Stimulated activated CD8-positive, alpha-beta memory T cell treated with anti-CD3 and anti-CD28 coated beads, Interleukin-15, amount 100 ng/mL, for 48 hours (primary cell): ENCODE measurements around the gene TMUB1.

ENCODE experiments used
- DNase-seq, 2 donors: peaks; one replicate each; pipeline ENCODE4 v3.0.0-alpha.2; 2020; ENCODE audit warnings: low read depth in 2 of 2

The TMUB1 gene

DNA sequence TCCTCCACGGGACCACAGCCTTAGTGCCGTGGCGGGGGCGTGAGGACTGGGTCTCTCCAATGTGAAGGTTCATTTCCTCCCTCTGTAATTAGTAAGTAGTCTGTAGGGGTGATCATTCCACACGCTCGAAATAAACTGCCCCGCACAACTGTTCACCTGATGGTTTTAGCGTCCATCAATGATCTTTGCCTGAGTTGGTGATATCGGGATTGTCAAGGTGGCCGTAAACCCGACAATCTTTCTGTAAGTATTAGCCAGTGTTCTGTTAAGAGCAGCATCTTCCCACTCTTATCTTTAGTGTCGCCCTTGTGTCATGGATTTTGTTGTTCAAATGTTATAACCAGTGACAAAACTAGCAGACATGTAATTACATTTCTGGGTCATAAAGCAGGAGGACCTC lies 20.7 kb upstream of the TMUB1 start:
- no peak for DNase-seq

- no peak for DNase-seq
Observed at GRCh38 chr7:151102991-151103390, 19.7 kb upstream of the TMUB1 start.

DNA sequence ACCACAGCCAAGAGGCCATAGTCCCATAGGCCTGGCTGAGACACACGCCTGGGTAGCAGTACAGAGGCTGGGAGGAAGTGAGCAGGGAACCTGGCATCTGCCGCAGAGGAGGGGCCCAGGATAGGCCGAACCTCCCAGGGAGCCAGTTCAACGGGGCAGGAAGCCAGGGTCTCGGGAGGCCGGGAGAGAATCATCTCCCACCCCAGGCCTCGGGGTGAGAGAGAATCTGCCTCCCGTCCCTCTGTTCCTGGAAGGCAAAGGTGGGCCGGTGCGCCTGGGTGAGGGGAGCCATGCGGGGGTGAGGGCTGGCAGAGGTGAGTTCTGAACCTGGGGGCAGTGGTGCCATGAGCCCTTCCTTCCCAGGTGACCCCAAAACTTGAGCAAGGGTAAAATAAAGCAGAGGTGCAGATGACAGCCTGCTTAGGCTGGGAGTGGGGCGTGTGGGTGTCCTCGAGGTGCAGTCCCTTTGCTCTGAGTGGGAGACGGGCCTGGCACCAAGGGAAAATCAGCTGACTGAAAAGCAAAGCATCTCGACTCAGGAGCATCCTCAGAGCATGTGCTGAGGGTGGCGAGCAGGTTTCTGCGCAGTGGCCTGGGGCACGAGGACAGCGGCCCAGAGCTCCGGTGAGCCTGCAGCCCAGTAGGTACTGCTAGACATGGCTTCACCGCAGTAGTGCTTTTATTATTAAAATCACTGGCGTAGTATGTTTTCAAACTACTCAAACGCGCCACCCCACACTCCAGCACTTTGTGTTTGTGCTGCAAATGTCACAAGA lies 18.5 kb upstream of the TMUB1 start:
- no peak for DNase-seq

- no peak for DNase-seq
Observed at GRCh38 chr7:151100921-151101320, 17.6 kb upstream of the TMUB1 start.

DNA sequence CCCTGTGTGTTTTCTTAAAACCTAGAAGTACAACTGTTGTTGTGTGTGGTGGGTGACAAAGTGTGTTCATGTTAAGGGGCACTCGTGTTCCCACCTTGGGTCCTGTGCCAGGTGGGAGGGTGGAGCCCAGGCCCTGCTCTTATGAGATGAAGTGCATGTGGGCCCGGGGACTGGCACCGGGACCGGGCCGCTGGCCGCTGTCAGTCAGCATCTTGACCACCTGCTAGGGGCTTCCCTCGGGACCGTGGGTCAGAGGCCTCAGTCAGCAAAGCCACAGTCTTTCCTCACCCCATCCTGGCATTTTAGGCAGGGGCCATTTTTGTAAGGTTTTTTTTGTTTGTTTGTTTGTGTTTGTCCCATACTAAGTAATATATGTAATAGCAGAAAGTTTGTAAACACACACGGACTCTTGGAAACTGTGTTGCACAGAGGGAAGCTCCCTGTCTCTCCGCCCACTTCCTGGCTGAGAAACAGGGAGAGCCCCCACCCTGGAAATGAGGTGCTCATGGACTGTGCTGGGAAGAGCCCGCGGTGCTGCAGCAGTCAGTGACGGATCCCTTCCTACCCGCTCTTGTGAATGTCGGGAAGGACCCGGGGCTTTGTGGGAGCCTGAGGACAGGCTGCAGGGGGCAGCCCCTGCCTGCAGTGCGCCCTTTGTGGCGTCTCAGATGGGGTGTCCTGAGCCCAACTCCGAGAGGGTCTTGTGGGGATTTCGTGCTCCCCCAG lies 16.4 kb upstream of the TMUB1 start:
- no peak for DNase-seq

GRCh38 chr7:151095828-151096475 lies 12.7 kb upstream of the TMUB1 start:
- DNase-seq = no peak

DNA sequence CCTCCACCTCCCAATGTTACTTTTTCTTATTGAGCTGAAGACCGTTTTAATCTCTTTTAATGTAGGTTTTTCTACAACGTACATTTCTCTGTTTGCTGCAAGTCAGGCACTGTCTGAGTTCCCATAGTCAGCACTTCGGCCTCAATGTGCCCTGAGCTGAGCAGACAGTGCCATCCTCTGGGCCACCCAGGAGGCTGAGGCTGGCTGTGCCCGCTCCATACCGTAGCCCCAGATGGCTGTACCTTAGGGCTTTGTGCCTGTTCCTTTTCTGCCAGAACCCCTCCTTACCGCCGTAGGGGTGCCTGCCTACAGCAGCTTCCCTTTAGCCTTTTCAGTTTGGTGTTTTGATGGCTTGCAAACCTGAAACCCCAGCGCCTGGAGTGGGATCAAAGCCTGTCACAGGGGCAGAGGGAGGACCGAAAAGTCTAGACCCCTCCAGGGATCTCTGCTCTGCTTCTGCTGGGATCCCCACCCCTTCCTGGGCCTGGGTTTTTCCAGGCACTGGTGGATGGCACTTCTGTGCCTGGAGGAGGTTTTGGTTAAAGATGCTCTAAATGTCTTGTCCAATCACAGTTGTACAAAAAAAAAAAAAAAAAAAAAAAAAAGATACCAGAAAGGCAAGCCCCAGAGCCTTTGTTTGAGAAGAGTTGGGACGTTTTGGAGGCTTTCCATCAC lies 12.0 kb upstream of the TMUB1 start:
- no peak for DNase-seq

DNA sequence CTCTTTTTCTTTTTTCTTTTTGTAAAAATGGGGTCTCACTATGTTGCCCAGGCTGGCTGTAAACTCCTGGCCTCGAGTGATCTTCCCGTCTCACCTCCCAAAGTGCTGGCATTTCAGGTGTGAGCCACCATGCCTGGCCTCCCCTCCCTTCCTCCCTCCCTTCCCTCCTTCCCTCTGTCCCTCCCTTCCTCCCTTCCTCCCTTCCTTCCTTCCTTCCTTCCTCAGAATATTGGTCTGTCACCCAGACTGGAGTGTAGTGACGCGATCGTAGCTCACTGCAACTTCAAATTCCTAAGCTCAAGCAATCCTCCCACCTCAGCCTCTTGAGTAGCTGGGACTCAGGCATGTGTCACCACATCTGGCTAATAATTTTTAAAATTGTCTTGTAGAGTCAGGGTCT lies 11.4 kb upstream of the TMUB1 start:
- DNase-seq = no peak

DNA sequence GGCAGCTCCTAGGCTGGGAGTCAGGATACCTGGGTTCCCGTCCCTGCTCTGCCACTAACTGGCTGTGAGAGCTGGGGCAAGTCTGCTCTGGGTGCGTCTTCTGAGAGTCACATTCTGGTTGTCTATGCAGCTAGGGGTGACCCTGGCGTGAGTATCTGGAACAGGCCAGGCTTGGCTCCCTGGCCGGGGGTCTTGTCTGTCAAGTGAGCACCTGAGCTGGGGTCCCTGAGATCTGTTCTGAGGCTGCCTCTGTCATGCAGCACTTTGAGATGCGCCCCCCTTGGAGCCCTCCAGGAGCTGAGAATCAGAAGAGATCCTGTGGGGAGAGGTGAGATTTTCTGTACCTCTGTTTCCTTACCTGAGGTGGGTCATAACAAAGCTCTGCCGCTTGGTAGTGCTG lies 10.5 kb upstream of the TMUB1 start:
- no peak for DNase-seq

GRCh38 chr7:151091988-151092387 lies 8.7 kb upstream of the TMUB1 start:
- DNase-seq = no peak

GRCh38 chr7:151091431-151091830 lies 8.1 kb upstream of the TMUB1 start:
- no peak for DNase-seq

GRCh38 chr7:151091003-151091402 lies 7.7 kb upstream of the TMUB1 start:
- no peak for DNase-seq

DNA sequence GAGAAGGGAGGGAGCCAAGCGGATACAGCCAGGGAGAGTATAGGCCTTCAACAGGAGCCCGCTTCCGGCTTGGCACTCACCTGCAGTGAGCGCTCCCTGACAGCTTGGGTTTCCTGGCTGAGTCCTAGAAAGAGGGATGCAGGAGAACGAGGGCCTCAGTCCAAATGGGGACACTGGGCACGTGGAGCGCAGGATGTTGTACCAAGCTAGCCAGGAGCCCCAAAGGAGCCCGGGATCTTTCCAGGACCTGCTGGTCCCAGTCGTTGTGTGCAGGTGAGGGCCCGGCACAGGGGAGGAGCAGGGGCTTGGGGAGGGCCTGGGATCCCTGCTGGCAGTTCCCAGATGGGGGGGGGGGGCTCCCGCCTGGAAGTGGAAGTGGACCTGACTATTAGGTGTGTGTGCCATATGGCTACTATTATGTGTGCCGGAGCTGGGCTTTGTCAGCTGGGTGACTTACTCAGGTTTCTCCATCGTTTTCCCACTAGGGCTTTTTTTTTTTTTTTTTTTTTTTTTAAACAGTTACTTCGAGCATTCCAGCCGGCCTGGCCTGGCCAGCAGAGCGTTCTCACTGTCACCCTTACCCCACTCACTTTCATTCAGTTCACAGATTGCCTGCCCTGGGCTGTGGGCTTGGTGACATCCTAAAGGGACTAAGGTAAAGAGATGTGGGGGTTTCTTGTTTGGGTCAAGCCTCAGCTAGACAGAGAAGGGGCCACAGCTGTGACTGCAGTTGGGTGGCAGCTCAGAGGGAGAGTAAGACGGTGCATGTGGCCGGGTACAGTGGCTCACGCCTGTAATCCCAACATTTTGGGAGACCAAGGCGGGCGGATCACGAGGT lies 6.8 kb upstream of the TMUB1 start:
- DNase-seq = no peak

DNA sequence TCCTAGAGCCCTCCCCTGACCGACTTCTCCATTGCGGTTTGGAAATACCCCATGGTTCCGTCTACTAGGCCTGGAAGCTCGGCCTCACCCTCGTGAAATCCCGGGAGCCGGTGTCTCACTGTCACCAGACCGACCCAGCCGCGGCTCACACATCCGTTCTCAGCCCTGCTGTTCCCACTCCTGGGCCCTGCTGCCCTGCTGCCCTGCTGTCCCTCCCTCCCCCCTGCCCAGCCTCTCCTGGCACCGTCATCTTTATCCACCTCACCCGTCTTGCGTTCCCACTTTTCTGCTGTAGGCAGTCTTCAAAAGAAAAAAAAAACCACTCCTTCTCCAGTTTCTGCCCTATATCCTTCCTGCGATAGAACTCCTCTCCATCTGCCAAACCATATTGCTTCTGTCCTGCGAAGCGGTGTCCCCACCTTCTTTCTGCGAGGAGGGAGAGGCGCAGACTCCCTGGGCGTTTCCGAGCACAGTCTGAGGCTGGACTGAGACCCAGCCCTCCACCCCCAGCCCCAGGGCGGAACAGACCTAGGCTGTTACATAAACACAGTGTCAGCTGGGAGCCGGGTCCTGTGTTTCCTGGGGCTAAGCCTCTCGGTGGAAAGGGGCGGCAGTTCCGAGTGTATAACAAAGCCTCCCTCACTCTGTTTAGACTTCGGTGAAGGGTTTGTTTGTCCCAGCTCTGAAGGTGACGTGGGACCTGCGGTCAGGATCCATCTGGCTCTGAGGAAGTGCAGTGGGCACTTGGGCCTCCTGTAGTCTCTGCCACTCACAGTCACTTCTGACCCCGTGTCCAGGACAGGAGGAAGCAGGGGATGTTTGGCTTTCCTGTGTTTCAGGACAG lies 5.8 kb upstream of the TMUB1 start:
- no peak for DNase-seq

DNA sequence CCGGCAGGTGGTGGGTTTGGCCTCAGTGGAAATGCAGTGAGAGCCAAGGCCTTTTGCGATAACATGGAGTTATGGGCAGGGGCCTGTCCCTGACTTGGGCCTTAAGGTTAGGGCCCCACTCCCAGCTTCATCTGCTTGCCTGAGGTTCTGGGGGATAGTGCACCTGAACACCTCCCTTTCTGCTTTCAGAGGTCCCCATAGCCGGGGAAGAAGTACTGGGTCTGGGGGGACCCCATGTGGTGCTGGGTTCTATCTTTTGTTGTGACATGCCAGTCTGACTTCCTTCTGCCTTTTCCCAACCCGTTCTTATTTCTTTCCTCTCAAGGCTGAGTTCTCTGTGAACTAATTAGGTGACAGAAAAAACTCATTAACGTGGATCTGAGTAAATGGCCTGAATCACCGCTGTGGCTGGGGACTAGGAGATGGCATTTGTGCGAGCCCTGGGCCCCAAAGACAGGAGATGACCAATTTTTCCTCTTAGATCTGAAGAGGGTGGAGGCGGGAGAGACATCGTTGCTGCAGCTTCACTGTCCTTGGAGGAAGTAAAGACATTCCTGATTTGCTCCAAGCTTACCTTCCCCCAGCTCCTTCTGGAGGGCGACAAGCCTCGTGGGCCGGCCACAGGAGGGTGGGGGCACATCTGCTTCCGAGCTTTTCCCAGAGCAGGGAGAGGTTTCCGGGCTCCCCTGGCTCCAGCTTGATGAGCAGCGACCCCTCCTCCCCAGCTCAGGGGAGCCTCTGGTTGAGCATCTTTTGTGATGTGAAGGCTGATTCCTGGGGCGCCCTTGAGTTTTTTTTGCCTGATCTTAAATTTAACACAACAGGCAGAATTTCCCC lies 4.9 kb upstream of the TMUB1 start:
- no peak for DNase-seq

GRCh38 chr7:151087245-151088018 lies 4.1 kb upstream of the TMUB1 start:
- no peak for DNase-seq

DNA sequence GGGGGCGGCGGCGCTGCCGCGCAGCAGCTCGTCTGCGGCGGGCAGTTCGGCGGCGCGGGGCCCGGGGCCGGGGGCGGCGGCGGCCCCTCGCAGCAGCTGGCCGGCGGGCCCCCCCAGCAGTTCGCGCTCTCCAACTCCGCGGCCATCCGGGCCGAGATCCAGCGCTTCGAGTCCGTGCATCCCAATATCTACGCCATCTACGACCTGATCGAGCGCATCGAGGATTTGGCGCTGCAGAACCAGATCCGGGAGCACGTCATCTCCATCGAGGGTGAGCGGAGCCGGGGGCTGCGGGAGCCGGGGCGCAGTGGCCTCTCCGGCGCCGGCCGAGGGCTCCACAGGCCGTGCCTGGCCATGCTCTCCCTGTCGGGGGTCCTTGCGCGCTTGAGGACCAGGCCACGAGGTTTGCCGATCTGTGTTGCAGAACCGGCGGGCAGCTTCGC lies 3.5 kb upstream of the TMUB1 start:
- no peak for DNase-seq

DNA sequence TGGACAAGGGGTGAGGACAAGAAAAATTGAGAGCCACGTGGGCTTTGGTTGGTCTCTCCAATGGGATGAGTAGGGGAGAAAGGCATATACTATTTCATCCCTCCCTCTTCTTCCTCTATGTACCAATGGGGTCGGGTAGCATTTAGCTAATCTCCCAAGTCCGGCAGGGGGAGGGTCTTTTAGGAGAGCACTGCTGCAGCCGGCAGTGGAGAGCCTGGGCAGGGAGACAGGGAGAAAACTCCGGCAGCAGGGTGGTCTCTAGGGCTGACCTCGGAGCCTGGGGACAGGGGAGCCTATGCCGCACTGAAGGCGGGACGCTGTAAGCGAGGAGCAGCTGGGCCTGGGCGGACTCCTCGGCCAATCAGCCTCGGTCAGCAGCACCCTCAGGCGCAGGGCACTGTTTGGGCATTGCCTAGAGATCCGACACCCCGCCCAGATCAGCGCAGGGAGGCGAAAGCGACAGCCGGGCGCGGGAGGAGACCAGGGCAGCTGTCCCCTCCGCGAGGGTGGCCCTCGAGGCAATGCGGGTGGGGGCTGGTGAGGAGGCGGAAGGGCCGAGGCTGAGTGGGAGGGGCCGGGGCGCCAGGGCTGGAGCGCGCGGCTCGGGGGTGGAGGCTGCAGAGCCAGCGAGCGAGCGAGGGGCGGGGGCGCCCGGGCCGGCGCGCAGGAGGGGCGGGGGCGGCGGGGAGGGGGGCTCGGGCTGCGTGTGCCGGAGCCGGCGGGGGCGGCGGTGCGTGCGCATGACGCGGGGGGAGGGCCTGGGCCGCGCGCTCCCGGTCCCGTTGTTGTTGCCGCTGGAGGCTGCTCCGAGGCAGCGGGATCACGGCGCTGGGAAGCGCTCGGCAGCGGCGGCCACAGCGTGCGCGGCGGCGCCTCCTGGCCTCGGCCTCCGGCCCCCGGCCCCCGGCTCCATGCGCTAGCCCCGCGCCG lies 2.7 kb upstream of the TMUB1 start, which contains the start of gene AGAP3:
AGAP3 (plus strand) TSS at position 785 of the 930 bp plus-strand sequence. CDS start 267 bp downstream, outside the sequence.
- DNase-seq = no peak
